Body of pancreas (tissue), 4 donors: ENCODE results near the gene KIF22.

ENCODE experiments used
- POLR2A ChIP-seq, 3 donors: fragments of 450-650 bp; IDR thresholded peaks; one replicate each; pipeline ENCODE4 v1.6.1; 2016; ENCODE audit warnings: antibody characterized with exemption in 3 of 3, mild to moderate bottlenecking in 2 of 3
- TF ChIP-seq, protein P1 (sequence below), 7 experiments: fragments of 450-650 bp in 4 of 7; fragments of 200-600 bp in 3 of 7; sonication (generic) in 3 of 7; IDR thresholded peaks; one replicate each; pipeline ENCODE4 v1.5.1; 2016 to 2019; ENCODE audit warnings: antibody characterized with exemption in 7 of 7

DNA sequence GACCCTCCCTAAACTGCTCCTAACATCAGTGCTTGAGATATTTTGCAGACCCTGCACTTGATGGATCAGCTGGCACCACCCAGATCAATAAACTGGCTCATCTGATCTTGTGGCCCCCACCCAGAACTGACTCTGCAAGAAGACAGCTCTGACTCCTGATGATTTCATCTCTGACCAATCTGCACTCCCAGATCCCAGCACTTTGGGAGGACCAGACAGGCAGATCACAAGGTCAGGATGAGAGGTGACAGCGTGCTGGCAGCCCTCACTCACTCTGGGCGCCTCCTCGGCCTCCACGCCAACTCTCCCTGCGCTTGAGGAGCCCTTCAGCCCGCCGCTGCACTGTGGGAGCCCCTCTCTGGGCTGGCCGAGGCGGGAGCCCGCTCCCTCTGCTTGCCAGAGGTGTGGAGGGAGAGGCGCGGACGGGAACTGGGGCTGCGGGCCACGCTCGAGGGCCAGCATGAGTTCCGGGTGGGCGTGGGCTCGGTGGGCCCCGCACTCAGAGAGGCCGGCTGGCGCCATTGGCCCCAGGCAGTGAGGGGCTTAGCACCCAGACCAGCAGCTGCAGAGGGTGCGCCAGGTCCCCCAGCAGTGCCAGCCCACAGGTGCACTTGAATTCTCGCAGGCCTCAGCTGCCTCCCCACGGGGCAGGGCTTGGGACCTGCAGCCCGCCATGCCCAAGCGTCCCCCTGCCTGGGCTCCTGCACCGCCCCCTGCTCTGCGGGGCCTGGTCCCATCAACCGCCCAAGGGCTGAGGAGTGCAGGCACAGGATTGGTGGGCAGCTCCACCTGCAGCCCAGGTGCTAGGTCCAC lies 42.4 kb upstream of the KIF22 start:
- TF ChIP-seq POLR2A (IDR thresholded peaks at IDR 0.05), result no peak
- TF ChIP-seq, protein P1, sequence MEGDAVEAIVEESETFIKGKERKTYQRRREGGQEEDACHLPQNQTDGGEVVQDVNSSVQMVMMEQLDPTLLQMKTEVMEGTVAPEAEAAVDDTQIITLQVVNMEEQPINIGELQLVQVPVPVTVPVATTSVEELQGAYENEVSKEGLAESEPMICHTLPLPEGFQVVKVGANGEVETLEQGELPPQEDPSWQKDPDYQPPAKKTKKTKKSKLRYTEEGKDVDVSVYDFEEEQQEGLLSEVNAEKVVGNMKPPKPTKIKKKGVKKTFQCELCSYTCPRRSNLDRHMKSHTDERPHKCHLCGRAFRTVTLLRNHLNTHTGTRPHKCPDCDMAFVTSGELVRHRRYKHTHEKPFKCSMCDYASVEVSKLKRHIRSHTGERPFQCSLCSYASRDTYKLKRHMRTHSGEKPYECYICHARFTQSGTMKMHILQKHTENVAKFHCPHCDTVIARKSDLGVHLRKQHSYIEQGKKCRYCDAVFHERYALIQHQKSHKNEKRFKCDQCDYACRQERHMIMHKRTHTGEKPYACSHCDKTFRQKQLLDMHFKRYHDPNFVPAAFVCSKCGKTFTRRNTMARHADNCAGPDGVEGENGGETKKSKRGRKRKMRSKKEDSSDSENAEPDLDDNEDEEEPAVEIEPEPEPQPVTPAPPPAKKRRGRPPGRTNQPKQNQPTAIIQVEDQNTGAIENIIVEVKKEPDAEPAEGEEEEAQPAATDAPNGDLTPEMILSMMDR (IDR thresholded peaks at IDR 0.05), result no peak
